ENCODE data around the gene STPG3. TPM values are rescaled to one million over a fixed set of nuclear protein-coding genes. Genes with fewer than 3 reads are reported as not detected.
A peak's percentile ranks its signal among the peaks of the same experiment; 100 is the strongest.

STPG3 gene
- total RNA-seq, 6 experiments from 2014 or later, result not detected

DNA sequence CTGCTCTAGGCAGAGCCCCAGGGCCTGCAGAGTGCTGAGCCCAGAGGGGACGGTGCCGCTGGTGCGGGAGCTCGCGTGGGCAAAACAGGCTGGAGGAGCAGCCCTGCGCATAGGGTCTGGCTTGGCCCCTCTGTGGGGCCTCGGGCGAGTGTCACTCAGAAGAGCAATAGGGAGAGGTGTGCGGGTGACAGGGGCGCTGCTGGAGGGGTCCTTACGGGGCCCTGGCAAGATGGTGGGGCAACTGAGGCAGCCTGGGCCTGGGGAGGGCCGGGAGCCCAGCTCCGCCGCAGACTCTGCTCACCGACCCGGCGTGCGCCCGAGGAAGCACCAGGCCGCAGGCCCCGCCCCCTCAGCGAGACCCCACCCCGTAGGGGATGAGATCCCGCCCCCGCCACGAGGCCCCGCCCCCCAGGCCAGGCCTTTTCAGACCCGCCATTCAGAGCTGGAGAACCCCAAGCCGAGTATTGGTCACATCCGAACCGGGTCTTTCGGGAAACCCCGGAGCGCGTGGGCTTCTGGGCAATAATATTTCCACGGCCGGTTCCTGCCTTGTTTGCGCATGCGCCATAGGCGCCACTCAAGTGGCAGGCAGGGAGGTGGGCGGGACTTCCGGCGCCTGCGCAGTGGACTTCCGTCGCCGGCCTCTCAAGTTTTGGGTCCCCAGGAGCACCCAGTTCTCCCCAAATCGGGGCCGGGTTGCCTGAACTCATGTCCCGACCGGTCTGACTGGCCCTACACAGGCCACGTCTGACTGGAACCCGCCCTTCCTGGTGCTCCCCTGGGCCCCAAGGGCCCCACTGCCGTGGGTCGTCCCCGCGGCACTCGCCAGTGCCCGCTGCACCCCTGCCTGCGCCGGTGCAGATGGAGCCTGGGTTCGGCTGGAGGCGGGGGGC, 27.8 kb upstream of the STPG3 start:
- no peaks in the 10 kb centered on the region for H3K36me3 Mint-ChIP-seq (ENCODE audit: low read depth)
- peak overlapping the region; percentile 81 for H3K4me3 Mint-ChIP-seq
- peaks cover 12% of the 10 kb centered on the region for H3K4me1 Mint-ChIP-seq (ENCODE audit: low read depth)
- TF ChIP-seq, protein P1, sequence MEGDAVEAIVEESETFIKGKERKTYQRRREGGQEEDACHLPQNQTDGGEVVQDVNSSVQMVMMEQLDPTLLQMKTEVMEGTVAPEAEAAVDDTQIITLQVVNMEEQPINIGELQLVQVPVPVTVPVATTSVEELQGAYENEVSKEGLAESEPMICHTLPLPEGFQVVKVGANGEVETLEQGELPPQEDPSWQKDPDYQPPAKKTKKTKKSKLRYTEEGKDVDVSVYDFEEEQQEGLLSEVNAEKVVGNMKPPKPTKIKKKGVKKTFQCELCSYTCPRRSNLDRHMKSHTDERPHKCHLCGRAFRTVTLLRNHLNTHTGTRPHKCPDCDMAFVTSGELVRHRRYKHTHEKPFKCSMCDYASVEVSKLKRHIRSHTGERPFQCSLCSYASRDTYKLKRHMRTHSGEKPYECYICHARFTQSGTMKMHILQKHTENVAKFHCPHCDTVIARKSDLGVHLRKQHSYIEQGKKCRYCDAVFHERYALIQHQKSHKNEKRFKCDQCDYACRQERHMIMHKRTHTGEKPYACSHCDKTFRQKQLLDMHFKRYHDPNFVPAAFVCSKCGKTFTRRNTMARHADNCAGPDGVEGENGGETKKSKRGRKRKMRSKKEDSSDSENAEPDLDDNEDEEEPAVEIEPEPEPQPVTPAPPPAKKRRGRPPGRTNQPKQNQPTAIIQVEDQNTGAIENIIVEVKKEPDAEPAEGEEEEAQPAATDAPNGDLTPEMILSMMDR (IDR thresholded peaks at IDR 0.05), result no peak
- peak; percentile 97 for DNase-seq
- H3K27ac Mint-ChIP-seq, result peak overlapping the region; percentile 73
- no peaks in the 10 kb centered on the region; the same call in 1 of the 2 replicates for H3K27me3 Mint-ChIP-seq (ENCODE audit: insufficient read depth)
- no peaks in the 10 kb centered on the region for H3K9me3 Mint-ChIP-seq

DNA sequence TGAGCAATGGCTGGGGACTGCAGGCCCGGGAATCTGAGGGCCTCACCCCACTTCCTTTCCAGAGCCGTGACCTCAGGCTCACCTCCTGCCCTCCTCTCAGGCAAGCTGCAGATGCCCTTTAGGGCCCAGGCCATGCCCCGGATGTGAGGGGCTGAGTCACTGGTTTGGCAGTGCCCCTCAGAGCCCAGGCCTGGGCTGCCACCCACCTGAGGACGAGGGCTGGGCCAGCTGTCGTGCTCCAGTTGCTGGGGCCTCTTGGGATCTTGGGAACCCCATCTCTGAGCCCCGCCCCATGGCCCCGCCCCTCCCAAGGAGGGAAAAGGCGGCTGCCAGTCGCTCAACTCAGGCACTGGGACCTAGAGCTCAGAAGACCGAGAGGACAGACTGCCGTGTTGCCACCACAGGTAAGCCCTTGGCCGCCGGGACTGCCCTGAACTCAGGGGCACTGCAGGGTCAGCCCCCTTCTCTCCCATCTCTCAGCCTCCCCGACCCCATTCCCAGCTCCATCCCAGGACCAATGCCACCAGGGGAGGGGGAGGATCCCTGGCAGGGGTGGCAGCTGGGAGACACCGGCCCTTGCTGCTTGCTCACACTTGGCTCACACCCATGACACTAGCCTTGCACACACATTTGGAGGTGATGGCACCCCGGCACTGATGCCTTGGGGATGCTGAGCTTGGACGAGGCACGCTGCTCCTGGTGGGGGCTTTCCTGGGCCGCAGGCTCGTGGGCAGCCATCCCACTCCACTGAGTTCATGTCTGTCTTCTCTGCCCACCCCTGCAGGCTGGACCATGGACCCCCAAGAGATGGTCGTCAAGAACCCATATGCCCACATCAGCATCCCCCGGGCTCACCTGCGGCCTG, 26.0 kb upstream of the STPG3 start, which contains the start of gene CYSRT1:
Gene CYSRT1 (plus strand): TSS at position 345 of the 865 bp plus-strand sequence. CDS start 448 bp downstream, at position 793.
- peak within 1 kb of the TSS; percentile 81 for H3K4me3 Mint-ChIP-seq
- peak within 1 kb of the TSS; percentile 72 for H3K27ac Mint-ChIP-seq
- no peaks in the 10 kb centered on the region for H3K9me3 Mint-ChIP-seq
- no peak for DNase-seq
- peaks cover 7% of the 10 kb centered on the region for H3K4me1 Mint-ChIP-seq (ENCODE audit: low read depth)
- no peaks in the 10 kb centered on the region; the same call in 1 of the 2 replicates for H3K27me3 Mint-ChIP-seq (ENCODE audit: insufficient read depth)
- TF ChIP-seq, protein P1 (IDR thresholded peaks at IDR 0.05), result no peak
- no peaks in the 10 kb centered on the region for H3K36me3 Mint-ChIP-seq (ENCODE audit: low read depth)

DNA sequence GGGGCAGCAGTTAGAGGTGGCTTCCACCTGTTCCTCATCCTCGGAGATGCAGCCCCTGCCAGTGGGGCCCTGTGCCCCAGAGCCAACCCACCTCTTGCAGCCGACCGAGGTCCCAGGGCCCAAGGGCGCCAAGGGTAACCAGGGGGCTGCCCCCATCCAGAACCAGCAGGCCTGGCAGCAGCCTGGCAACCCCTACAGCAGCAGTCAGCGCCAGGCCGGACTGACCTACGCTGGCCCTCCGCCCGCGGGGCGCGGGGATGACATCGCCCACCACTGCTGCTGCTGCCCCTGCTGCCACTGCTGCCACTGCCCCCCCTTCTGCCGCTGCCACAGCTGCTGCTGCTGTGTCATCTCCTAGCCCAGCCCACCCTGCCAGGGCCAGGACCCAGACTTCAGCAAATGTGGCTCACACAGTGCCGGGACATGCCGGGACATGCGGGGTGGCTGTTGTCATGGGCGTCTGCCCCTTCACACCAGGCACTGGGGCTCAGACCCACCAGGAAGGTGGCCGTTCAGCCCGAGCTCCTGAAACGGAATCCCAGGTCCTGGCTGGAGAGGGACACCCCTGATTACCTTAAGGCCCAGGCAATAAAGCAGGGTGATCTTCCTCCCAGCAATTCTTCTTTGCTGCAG, 25.3 kb upstream of the STPG3 start:
- TF ChIP-seq, protein P1 (IDR thresholded peaks at IDR 0.05), result no peak
- H3K4me3 Mint-ChIP-seq, result no peak overlapping the region
- no peaks in the 10 kb centered on the region for H3K9me3 Mint-ChIP-seq
- no peaks in the 10 kb centered on the region; the same call in 1 of the 2 replicates for H3K27me3 Mint-ChIP-seq (ENCODE audit: insufficient read depth)
- H3K36me3 Mint-ChIP-seq (ENCODE audit: low read depth), result no peaks in the 10 kb centered on the region
- no peak overlapping the region for H3K27ac Mint-ChIP-seq
- peaks cover 7% of the 10 kb centered on the region for H3K4me1 Mint-ChIP-seq (ENCODE audit: low read depth)
- DNase-seq, result no peak

DNA sequence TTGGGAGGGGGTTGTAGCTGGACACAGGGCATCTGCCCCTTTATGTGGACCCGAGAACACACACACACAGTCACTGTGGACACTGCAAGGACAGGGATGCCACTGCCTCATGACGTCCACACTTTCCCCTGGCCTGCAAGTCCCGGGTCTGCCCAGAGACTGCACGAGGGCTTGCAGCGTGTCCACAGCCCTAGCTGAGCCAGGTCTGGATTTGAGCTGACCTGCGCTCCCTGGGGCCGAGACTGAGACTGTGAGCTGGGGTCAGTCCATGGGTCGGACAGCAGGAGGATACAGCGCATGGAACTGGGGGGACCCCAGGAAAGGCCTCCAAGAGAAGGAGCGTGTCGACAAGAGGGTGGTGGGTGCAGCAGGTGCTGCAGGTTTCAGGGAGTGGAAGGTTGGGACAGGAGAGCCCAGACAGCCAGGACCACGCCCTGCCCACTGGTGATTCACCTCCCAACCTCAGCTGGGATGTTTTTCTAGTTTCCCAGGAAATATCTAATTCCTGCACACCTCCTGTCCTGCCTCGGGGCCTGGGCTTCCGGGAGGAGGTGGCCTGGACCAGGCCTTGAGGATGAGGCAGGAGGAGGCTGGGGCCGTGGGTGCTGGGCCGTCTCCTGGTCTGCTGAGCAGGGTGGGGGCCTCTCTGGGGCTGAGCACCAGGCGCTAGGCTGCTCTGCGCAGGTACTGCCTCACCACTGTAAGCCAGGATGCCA, 24.6 kb upstream of the STPG3 start:
- TF ChIP-seq, protein P1 (IDR thresholded peaks at IDR 0.05), result no peak
- Mint-ChIP-seq H3K4me1 (ENCODE audit: low read depth) (peaks cover 7% of the 10 kb centered on the region), H3K36me3 (ENCODE audit: low read depth) (no peaks in the 10 kb centered on the region), H3K27ac (no peak overlapping the region), H3K9me3 (no peaks in the 10 kb centered on the region), H3K4me3 (no peak overlapping the region), H3K27me3 (ENCODE audit: insufficient read depth) (no peaks in the 10 kb centered on the region; the same call in 1 of the 2 replicates)
- DNase-seq, result peak; percentile 36
